ENCODE data around the gene CBX7. TPM values are rescaled to one million over a fixed set of nuclear protein-coding genes. Genes with fewer than 3 reads are reported as not detected.

The CBX7 gene
- total and polyA plus RNA-seq, 2 donors (not counting 1 experiment from before 2014, with no cell fraction given): 2.8 to 14.7 TPM

GRCh38 chr22:39188809-39189208, 36.3 kb upstream of the CBX7 start:
- Histone ChIP-seq H3K9ac (ENCODE audit: insufficient read depth, low read length) (no peak overlapping the region), H3K27ac (ENCODE audit: insufficient read depth, low read length) (no peak overlapping the region), H3K36me3 (ENCODE audit: control insufficient read depth, insufficient read depth, low read length) (no peaks in the 10 kb centered on the region), H3K4me1 (ENCODE audit: control insufficient read depth, extremely low read depth, insufficient read depth, low read length) (peaks cover 12% of the 10 kb centered on the region), H4K20me1 (ENCODE audit: control insufficient read depth, extremely low read depth, insufficient read depth, low read length) (no peaks in the 10 kb centered on the region), H3K79me2 (ENCODE audit: control insufficient read depth, insufficient read depth, low read length) (no peaks in the 10 kb centered on the region), H3K27me3 (ENCODE audit: control insufficient read depth, insufficient read depth, low read length) (peaks cover 5% of the 10 kb centered on the region), H2AFZ (ENCODE audit: low read length) (no peak overlapping the region), H3K4me3 (replicated peaks in 1 of 4; ENCODE audit: control extremely low read depth in 1 of 4, insufficient read depth in 1 of 4, low read depth in 3 of 4, low read length in 4 of 4) (no peak overlapping the region), H3K4me2 (ENCODE audit: extremely low read depth, insufficient read depth, low read length) (no peak overlapping the region), H3K9me3 (ENCODE audit: control insufficient read depth, insufficient read depth, low read depth, low read length) (no peaks in the 10 kb centered on the region)
- TF ChIP-seq CTCF (conservative IDR thresholded peaks at IDR 0.05 in 1 of 2, IDR thresholded peaks at IDR 0.05 in 1 of 2; ENCODE audit: low read depth in 1 of 2, low read length in 2 of 2): no peak
- no peak for DNase-seq (ENCODE audit: low read depth in 2 of 2)

GRCh38 chr22:39185601-39186012, 33.1 kb upstream of the CBX7 start:
- Histone ChIP-seq H3K27me3 (ENCODE audit: control insufficient read depth, insufficient read depth, low read length) (no peaks in the 10 kb centered on the region), H3K36me3 (ENCODE audit: control insufficient read depth, insufficient read depth, low read length) (no peaks in the 10 kb centered on the region), H3K27ac (ENCODE audit: insufficient read depth, low read length) (peak overlapping the region; percentile 86), H3K4me2 (ENCODE audit: extremely low read depth, insufficient read depth, low read length) (peak overlapping the region; percentile 37), H4K20me1 (ENCODE audit: control insufficient read depth, extremely low read depth, insufficient read depth, low read length) (no peaks in the 10 kb centered on the region), H3K79me2 (ENCODE audit: control insufficient read depth, insufficient read depth, low read length) (no peaks in the 10 kb centered on the region), H2AFZ (ENCODE audit: low read length) (peak overlapping the region; percentile 63), H3K4me3 (replicated peaks in 1 of 4; ENCODE audit: control extremely low read depth in 1 of 4, insufficient read depth in 1 of 4, low read depth in 3 of 4, low read length in 4 of 4) (no peak overlapping the region), H3K9me3 (ENCODE audit: control insufficient read depth, insufficient read depth, low read depth, low read length) (no peaks in the 10 kb centered on the region), H3K4me1 (ENCODE audit: control insufficient read depth, extremely low read depth, insufficient read depth, low read length) (peaks cover 13% of the 10 kb centered on the region), H3K9ac (ENCODE audit: insufficient read depth, low read length) (peak overlapping the region; percentile 69)
- TF ChIP-seq EZH2 (IDR thresholded peaks at IDR 0.05; ENCODE audit: low read length, missing control alignments) (no peak), CTCF (conservative IDR thresholded peaks at IDR 0.05 in 1 of 2, IDR thresholded peaks at IDR 0.05 in 1 of 2; ENCODE audit: low read depth in 1 of 2, low read length in 2 of 2) (peak; percentile 44 to 67)
- peak; percentile 29 to 94 for DNase-seq (ENCODE audit: low read depth in 2 of 2)

GRCh38 chr22:39184586-39185577, 32.4 kb upstream of the CBX7 start:
- Histone ChIP-seq H3K4me2 (ENCODE audit: extremely low read depth, insufficient read depth, low read length) (peak overlapping the region; percentile 0), H3K9ac (ENCODE audit: insufficient read depth, low read length) (peak overlapping the region; percentile 69), H3K27me3 (ENCODE audit: control insufficient read depth, insufficient read depth, low read length) (no peaks in the 10 kb centered on the region), H2AFZ (ENCODE audit: low read length) (peak overlapping the region; percentile 54), H3K4me1 (ENCODE audit: control insufficient read depth, extremely low read depth, insufficient read depth, low read length) (peaks cover 15% of the 10 kb centered on the region), H3K79me2 (ENCODE audit: control insufficient read depth, insufficient read depth, low read length) (no peaks in the 10 kb centered on the region), H3K4me3 (replicated peaks in 1 of 4; ENCODE audit: control extremely low read depth in 1 of 4, insufficient read depth in 1 of 4, low read depth in 3 of 4, low read length in 4 of 4) (no peak overlapping the region), H3K36me3 (ENCODE audit: control insufficient read depth, insufficient read depth, low read length) (no peaks in the 10 kb centered on the region), H4K20me1 (ENCODE audit: control insufficient read depth, extremely low read depth, insufficient read depth, low read length) (no peaks in the 10 kb centered on the region), H3K27ac (ENCODE audit: insufficient read depth, low read length) (peak overlapping the region; percentile 86), H3K9me3 (ENCODE audit: control insufficient read depth, insufficient read depth, low read depth, low read length) (no peaks in the 10 kb centered on the region)
- DNase-seq (ENCODE audit: low read depth in 2 of 2): peak; percentile 45 to 50
- TF ChIP-seq CTCF (conservative IDR thresholded peaks at IDR 0.05 in 1 of 2, IDR thresholded peaks at IDR 0.05 in 1 of 2; ENCODE audit: low read depth in 1 of 2, low read length in 2 of 2) (no peak), EZH2 (IDR thresholded peaks at IDR 0.05; ENCODE audit: low read length, missing control alignments) (no peak)
